ENCODE data around the gene USH2A.

Gene USH2A

DNA sequence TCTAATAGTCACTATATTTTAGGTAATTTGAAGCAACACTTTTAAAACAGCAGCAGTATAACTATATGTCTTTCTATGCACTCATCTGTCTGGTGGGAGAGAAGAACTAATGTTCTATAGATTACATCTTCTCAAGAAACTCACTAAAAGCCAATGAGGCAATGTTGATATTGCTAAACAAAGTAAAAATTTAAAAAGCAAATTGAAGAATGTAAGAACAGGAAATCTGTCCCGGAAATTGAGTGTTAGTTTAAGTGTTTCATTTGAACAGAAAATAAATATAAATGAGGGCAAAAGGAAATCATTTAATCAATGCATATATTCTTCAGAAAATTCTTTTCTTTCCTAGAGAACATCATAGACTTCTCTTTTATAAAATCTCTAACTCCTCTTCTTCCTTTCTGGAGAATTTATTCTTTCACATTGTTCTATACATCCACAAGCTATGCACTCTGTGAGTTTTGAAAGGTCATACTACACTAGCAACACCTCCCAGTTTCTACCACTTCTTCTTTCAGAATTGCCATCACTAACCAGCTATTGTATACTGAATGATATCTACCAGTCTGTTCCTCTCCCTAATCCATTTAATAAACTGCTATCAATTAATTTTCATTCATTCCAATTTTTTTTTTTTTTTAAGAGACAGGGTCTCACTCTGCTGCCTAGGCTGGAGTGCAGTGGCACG lies 153.0 kb downstream of the USH2A start:
- no peak for DNase-seq

DNA sequence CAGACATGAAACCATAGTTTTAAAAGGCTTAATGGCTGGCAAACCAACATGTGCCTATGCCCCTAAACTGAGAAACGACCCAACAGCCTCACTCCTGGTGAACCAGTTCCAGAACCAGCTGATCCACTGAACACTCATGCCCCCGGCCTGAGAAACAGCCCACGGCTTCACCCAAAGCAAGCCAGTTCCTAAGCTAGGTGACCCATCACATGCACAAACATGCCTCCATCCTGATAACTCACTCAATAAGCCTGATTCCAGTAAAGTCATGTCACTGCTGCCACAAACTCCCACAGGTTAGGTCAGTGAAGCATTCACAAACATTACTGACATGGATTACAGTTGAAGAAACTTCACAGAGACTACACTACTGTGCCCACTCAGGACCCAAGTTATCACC lies 161.6 kb downstream of the USH2A start:
- DNase-seq, result no peak

DNA sequence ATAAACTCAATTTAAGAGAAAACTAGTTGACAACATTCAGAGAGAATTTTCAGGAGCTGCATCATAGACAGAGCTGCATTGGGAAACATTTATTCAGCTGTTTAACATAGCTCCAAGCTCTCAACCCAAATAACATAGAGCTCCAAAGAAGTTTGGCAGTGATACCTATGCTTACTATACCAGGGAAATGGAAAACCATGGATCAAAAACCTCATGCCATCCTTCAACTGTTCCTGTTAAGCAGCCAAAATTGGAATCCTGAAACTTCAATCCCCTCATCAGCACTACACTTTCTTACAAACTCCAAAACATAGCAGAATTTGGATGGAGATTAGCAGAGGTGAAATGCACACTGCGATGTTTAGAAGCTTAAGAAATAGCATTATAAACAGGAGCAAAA lies 164.4 kb downstream of the USH2A start:
- no peak for DNase-seq

DNA sequence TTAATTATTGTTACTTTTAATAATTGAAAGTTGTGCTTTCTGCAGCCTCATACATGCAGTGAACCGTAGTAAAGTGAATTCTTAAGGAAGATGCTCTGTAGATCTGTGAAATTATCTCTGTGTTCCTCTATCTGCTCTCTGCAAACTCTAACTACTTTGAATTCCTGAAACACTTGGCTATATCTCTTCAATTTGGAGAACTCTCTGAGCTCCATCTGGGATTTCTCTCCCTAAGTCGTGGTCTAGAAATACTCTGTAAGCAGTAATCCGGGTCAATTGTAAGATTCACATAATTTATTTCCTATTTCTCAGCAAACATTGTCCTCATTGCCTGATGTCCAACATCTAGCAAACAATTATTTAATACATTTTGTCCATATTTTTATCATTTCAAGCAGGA lies 164.9 kb downstream of the USH2A start:
- DNase-seq, result no peak

DNA sequence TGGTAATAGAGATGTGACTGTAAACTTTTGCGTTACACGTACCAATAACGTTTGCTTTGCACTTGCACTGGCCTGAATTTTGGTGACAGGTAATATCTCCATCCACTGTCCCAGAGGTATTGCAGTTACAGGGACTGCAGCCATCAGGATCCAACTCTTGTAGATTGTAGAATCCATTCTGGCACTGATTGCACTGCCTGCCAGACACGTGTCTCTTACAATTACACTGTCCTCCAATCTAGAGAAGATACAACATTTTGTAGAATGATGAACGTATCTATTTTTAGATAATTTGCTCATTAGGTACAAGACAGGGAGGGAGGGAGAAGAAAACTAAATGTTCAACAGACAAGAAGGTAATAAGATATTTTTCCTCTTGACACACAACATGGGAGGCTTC lies 172.4 kb downstream of the USH2A start:
- no peak for DNase-seq

DNA sequence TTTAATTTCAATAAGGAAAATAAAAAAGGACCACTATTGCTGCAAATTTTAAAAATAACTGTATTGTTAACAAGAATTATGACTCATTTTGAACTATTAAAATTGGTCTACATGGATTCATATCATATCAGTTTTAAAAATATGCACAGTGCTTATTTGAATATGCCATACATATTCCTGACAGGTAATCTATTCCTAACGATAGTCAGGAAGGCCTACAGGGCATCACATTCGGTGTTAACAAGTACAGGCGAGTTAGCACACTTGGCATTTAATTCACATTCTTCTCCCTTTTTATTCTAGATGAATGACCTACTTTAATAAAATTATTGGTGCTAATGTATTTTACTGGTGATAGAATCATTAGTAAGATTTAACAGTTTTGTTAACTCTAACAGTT lies 174.6 kb downstream of the USH2A start:
- DNase-seq, result no peak

DNA sequence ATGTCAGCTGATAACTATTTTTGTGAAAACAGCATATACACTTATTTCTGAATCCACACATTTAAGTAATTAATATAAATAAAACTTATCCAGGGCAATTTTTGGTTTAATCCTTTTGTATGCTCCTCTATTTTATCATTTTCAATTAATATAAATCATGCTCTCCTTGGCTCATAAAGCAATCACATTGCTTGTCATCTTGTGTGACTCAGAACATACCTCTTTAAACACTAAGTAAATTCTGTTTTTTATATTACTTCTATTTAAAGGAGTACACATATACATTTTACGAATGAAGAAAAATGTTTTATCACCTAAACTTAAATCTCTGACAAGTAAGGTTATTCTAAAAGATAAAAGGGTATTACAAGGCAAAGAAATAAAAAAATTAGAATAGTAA lies 175.3 kb downstream of the USH2A start:
- DNase-seq, result no peak

DNA sequence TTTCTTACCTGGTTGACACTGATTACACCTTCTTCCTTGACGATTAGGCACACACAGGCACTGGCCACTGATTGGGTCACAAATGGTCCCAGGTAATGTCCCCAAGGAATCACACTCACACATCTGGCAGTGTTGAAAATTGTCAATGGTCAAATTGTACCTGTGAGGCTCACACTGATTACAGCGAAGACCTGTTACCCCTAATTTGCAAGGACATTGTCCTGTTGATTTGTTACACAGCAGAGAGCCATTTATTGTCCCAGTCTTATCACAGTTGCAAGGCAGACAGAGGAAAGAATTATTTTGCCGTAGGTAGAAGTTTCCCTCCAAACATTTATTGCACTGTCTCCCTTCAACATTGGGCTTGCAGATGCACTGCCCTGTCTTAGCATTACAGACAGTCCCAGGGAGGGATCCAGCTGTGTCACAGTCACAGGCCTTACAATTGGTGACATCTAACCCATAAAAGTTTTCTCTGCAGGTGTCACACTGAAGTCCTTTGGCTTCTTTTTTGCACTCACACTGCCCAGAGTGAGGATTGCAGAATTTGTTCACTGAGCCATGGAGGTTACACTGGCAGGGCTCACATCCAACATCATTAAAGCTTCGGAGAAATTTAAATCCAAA lies 176.6 kb downstream of the USH2A start:
- no peak for DNase-seq

DNA sequence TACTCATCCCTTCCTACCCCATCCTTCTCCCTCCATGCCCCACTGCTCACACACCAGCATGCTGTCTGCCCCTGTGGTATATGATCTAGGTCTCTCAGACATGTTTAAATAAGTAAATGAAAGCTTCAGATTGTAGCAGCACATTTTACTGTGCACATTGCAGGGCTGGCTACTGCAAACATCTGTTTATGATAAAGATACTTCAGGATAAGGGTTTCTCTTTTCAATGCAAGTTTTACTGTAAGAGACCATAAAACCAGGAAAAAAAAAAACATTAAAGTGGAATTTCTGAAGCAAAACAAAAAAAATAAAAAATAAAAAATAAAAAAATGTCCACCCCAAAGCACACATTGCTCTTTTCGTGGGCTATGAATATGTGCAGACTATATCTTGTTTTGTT lies 184.4 kb downstream of the USH2A start:
- no peak for DNase-seq

DNA sequence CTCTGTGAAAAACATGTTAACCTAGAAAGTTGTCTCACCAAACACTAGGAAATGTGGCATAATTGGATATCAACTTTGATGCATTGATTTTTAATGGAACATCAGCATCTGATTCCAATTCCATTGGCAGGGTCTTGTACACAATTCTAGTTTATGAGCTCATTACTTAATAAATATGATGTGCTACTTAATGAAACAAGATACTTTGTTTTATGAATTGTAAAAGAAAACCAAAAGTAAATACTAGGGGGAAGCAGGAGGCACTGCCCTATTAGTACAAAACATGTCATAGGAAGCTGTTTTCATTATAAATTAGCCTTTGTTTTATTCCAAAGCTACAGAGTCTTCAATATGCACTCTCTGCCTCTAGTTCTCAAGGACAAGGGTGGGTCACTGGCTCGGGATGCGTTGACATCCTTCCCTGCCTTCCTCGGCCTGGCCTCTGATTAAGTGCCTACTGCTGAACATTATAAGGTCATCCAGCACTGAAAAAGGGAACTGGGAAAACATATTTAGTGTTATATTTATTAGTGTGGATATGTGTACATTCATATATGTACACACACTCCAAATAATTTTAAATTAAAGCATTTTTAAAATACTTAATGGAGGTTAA lies 185.2 kb downstream of the USH2A start:
- DNase-seq, result no peak

DNA sequence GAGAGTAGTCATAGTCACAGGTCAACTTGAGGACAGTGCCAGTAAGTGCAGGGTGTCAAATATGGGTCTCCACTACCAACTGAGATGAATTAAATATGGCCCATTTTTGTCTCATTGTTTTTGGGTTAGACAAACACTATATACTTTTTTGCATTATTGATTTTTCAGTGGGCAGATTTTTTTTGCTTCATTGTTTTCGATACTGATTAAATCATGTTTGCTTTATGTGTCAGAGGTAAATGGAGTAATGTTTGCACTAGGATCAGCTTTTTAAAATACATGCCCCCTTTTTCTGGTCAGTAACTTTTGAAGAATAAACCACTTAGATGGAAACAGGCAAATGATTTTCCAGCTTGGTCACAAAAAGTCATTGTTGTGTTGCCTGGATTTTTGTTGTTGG lies 199.0 kb downstream of the USH2A start:
- peak; percentile 42 for DNase-seq

DNA sequence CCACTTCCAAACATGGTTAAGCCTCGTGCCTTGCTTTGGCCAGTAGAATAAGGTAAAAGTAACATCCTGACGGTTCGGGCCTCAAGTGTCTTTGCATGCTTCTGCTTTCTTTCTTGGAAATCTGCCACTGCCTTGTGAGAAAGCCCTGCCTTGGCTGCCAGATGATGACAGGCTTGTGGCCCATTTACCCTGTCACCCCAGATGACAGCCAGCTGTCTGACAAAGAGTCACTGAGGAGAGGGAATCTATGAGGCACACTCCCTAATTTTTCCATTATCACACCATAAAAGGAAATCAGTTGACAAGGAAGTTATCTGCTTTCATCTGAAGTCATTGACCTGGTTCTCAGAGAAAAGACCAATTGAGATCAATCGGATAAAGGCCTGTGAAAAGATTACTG lies 199.8 kb downstream of the USH2A start:
- no peak for DNase-seq

DNA sequence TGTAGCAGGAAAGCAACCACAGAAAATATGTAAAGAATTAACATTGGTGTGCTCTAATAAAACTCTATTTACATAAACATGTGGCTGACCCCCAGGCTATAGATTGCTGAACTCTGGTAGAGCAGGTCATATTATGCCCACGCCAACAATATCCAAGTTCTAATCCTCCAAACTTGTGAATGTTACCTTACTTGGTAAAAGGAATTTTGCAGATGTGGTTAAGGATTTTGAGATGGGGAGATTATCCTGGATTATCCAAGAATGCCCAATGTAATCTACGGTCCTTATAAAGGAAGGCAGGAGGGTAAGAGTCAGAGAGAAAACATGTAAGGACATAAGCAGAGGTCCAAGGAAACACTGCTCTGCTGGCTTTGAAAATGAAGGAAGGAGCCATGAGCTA lies 201.0 kb downstream of the USH2A start:
- DNase-seq, result no peak

DNA sequence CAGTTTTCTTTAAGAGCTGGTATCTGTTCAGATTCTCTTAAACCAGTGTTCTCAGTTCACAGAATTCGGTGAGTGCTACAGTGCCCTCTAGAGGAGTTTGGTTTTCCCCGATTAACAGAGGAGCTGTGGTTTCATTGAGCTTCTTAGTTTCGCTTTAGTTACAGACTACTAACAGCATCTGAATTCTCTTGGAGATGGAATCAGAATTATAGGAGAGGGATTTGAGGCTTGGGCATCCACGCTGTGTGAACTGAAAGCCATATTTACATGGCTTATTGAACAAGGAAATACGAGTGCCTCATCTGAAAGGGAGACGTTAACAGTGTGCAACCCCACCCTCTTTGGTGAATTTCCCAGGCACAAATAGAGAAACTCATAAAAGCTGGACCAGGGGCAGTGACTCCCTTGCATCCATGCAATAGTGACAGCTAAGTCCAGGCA lies 202.0 kb downstream of the USH2A start:
- DNase-seq, result peak; percentile 37

DNA sequence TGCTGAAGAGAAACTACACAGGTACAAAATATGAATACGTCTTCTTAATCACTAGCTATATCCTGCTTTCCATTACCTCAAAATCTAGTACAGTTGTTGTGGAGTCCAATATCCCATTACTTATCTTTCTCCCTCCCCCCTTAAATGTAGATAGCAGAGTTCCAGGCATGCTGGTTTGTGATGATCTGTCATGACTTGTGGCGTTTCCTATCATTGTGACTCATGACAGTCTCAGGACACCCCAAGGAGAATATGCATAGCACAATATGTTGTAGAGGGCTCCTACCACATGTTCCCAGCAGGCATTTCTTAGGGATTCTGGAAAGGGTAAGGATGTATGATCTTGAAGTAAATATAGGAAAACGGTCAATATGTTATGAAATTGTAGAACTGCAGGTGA lies 206.9 kb downstream of the USH2A start:
- DNase-seq, result no peak

DNA sequence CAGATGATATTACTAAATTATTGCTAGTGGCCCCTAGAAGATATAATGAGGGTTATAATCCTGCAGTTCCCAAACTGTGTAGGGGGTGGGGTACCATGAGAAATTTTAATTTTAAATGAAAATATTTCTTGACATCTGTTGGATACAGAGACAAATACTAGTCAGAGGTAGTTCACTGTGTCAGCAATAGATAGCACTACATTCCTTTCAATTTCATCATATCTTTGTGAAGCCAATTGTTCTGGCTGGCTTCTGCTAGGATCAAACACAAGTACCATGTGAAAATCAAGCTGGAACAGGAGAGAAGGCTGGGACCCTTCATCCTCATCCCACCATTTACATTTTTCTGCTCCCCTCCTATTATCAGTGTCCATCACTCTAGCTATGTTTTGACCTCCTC lies 208.1 kb downstream of the USH2A start:
- DNase-seq, result no peak

DNA sequence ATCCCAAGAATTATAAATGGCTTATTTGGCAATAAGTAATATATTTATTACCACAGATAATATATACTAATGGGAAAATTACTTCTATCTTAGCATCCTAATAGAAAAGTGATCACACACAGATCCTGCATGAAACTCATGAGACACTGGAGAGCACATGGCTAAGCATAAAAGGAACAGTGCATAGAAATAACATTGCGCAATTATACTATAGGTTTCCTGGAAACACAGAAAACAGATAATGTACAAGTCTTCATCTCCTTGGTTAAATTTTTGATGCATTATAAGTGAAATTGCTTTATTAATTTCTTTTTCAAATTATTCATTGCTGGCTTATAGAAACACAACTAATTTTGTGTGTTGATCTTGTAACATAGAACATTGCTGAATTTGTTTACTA lies 210.4 kb downstream of the USH2A start:
- DNase-seq, result no peak

DNA sequence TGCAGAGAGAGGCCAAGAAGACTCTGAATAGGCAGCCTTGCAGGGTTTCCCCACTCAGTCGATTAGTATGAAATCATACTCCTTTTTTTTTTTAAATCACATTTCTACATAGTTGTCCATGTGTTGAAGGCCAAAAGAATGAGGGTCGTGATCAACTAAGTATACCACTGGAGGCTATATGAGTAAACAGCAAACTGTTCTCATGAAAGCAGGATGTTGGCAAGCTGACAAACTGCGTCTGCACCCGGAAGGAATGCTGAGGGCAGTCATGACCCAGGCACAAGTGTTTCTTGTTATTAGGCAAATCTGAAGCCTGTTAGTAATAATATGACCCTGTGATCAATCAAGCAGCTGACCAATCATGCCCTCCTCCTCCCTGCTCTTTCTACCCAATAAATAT lies 213.2 kb downstream of the USH2A start:
- DNase-seq, result no peak

DNA sequence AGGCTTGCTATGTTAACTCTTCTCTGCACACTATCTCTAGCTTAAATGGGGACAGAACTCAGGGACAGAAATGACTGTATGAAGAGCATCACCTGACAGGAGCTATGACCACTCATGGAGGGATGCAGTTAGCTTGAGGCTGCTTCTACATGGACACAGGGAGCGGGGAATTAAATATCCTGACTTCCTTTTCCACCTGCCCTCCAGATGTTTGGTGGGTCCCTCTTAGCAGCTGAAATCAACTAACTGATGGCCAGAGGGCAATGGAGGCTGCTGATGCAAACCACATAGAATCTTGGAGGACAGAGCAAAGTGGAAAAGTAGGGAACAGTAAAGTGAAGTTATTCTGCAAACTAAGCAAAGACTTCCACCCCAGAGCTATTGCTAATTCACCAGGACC lies 214.1 kb downstream of the USH2A start:
- DNase-seq, result no peak

DNA sequence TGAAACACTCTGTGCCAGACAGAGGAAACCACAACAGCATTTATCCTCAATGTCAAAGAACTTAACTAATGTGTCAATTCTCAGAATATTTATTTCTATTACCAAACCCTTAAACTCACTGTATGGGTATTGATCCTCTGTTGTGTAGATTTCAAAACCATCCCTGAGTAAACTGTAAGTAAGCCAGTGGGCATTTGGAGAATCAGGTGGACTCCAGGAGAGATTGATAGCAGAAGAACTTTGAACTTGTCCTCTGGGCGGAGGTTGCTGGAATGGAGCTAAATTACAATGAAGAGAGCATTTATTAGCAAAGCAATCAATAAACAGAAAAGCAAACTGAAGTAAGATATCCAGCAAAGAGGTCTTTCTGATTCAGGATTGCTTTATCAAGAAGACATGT lies 216.1 kb downstream of the USH2A start:
- DNase-seq, result no peak

DNA sequence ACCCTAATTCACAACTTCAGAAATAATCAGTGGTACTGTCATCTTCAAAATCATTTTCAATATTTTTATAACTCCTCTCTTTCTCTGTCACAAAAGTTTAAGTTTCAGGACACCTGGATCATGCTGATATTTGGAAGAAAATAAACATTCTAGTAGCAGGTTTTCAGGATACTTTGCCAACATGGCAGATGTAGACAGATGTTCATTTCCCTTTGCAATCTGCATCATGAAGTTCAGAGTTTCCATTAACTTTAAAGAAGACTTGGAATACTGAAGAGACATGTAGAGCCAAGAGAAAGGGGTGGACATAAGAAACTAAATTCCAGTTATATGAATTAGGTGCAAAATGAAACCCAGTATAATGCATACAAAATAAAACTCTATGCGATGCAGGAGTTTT lies 218.1 kb downstream of the USH2A start:
- DNase-seq, result no peak

DNA sequence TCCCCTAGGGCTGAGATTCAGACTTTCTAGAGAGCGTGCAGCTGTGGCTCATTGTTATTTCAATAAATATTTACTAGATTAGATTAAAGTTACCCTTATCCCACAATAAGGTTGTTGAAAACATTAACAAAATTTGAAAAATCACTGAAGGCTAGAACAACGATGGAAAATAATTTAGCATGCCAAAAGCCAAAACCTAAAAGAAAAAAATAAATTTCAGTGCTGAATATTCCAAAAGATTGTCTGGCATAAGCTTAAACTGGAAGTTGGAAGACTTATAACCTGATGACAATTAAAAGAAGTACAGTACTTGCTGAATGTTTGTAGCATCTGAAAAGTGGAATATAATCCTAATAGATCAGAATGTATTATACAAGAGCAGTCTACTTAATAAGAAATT lies 221.3 kb downstream of the USH2A start:
- no peak for DNase-seq

DNA sequence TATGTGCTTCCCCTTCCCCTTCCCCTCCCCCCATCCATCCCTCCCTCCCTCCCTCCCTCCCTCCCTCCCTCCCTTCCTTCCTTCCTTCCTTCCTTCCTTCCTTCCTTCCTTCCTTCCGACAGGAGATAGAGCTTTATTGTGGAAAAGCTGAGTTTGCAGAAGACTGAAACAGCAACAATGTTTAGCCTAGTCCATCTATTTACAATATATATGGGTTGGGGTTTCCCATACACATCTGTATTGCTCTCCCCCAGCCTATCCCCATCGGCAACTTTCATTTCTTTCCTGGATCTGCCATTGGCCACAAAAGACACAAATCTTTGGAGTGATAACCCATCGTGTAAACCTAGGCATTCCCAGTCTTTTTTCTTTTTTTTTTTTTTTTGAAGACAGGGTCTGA lies 222.3 kb downstream of the USH2A start:
- no peak for DNase-seq

DNA sequence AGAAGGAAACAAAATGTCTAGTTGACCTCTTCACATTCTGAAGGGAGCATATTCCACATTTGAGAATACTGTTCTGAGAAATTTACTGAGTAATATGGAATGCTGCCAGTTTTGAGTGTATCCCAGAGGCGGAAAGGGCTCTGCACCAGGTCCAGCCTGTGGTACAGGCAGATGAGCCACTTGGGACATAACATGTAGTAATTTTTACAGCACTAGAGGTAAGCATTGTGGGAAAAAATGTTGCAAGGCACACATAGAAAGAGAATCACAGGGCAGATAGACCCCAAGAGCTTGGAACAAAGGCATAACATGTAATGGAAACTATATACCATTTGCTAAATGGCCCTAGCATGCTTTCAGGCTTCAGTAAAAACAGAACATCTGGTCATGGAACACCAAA lies 228.5 kb downstream of the USH2A start:
- no peak for DNase-seq

All from NCI-H146 (cell line).